SK-N-SH treated with all-trans-retinoic acid at 6 μM for 48 hours (cell line): ENCODE results near the gene RTBDN.
"Not testable (repeated sequence)": the region's sequence is repeated elsewhere in the genome, so short reads cannot be mapped to it uniquely, and the experiment has no call there.

Source experiments
- ATAC-seq: fragments of 200-7000 bp; cut with Tn5 transposase; 3 replicates; pipeline ENCODE4 v1.9.1; 2020; ENCODE audit warnings: mild to moderate bottlenecking, moderate library complexity
- ARNTL ChIP-seq: fragments of 450-650 bp; formaldehyde crosslinking; IDR thresholded peaks from 2 replicates; pipeline ENCODE4 v1.5.0; 2020; ENCODE audit warnings: low read depth, mild to moderate bottlenecking, moderate library complexity, borderline replicate concordance
- BACH2 ChIP-seq: fragments of 250-450 bp; sonication (Bioruptor Pico); IDR thresholded peaks from 2 replicates; pipeline ENCODE4 v1.9.0; 2021; ENCODE audit warnings: mild to moderate bottlenecking, borderline replicate concordance
- CSDC2 ChIP-seq: fragments of 250-450 bp; sonication (Bioruptor Pico); IDR thresholded peaks from 2 replicates; pipeline ENCODE4 v1.5.0; 2020; ENCODE audit warnings: mild to moderate bottlenecking, moderate library complexity
- ESRRG ChIP-seq: fragments of 250-450 bp; sonication (Bioruptor Pico); IDR thresholded peaks from 2 replicates; pipeline ENCODE4 v1.6.1; 2021; ENCODE audit warnings: mild to moderate bottlenecking
- OSR1 ChIP-seq: fragments of 250-450 bp; sonication (Bioruptor Pico); IDR thresholded peaks from 2 replicates; pipeline ENCODE4 v1.8.0; 2022; ENCODE audit warnings: moderate library complexity, mild to moderate bottlenecking, inconsistent platforms
- PATZ1 ChIP-seq: fragments of 250-450 bp; sonication (Bioruptor Pico); IDR thresholded peaks from 2 replicates; pipeline ENCODE4 v1.8.0; 2020; ENCODE audit warnings: mild to moderate bottlenecking, moderate library complexity, borderline replicate concordance
- POU6F1 ChIP-seq: fragments of 250-450 bp; sonication (Bioruptor Pico); IDR thresholded peaks from 2 replicates; pipeline ENCODE4 v1.8.0; 2021; ENCODE audit warnings: low read depth, mild to moderate bottlenecking, moderate library complexity, borderline replicate concordance
- RARB ChIP-seq: fragments of 250-450 bp; sonication (Bioruptor Pico); IDR thresholded peaks from 2 replicates; pipeline ENCODE4 v1.8.0; 2021; ENCODE audit warnings: mild to moderate bottlenecking, moderate library complexity
- SNAI2 ChIP-seq: fragments of 250-450 bp; sonication (Bioruptor Pico); IDR thresholded peaks from 2 replicates; pipeline ENCODE4 v1.5.0; 2020; ENCODE audit warnings: mild to moderate bottlenecking, moderate library complexity
- TOX ChIP-seq: fragments of 250-450 bp; sonication (Bioruptor Pico); IDR thresholded peaks from 2 replicates; pipeline ENCODE4 v1.8.0; 2021; ENCODE audit warnings: mild to moderate bottlenecking, moderate library complexity, borderline replicate concordance
- ZFP3 ChIP-seq: fragments of 250-450 bp; sonication (Bioruptor Pico); IDR thresholded peaks from 2 replicates; pipeline ENCODE4 v1.5.0; 2020; ENCODE audit warnings: mild to moderate bottlenecking, moderate library complexity
- ZNF565 ChIP-seq: fragments of 450-650 bp; formaldehyde crosslinking; conservative IDR thresholded peaks from 2 replicates; pipeline ENCODE4 v1.5.0; 2020; ENCODE audit warnings: low read depth, mild to moderate bottlenecking, moderate library complexity
- ZNF8 ChIP-seq: fragments of 450-650 bp; formaldehyde crosslinking; IDR thresholded peaks from 2 replicates; pipeline ENCODE4 v1.5.0; 2020; ENCODE audit warnings: mild to moderate bottlenecking, moderate library complexity
- TF ChIP-seq, protein P1 (sequence below): fragments of 250-450 bp; sonication (Bioruptor Pico); IDR thresholded peaks from 2 replicates; pipeline ENCODE4 v1.5.0; 2020; ENCODE audit warnings: mild to moderate bottlenecking, moderate library complexity
- TF ChIP-seq, protein P2 (sequence below): fragments of 250-450 bp; sonication (Bioruptor Pico); IDR thresholded peaks from 2 replicates; pipeline ENCODE4 v1.5.1; 2021; ENCODE audit warnings: mild to moderate bottlenecking, moderate library complexity
- TF ChIP-seq, protein P3 (sequence below): fragments of 250-450 bp; sonication (Bioruptor Pico); IDR thresholded peaks from 2 replicates; pipeline ENCODE4 v1.5.1; 2020; ENCODE audit warnings: low read depth, mild to moderate bottlenecking, moderate library complexity

The RTBDN gene

DNA sequence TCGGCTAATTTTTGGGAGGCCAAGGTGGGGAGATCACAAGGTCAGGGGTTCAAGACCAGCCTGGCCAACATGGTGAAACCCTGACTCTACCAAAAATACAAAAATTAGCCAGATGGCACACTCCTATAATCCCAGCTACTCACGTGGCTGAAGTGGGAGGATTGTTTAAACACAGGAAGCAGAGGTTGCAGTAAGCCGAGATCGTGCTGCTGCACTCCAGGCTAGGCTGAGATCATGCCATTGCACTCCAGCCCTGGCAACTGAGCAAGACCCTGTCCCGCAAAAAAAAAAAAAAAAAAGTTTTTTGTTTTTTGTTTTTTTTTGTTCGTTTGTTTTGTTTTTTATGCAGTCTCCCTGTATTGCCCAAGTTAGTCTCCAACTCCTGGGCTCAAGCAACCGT, 25.2 kb upstream of the RTBDN start (continued):
- no peak for TF ChIP-seq PATZ1
- TF ChIP-seq ARNTL (CRISPR knock-in tag) = no peak
- TF ChIP-seq OSR1 = no peak
- no peak for TF ChIP-seq ZNF8 (CRISPR knock-in tag)
- TF ChIP-seq CSDC2 (CRISPR knock-in tag) = no peak
- no peak for TF ChIP-seq BACH2 (CRISPR knock-in tag)
- no peak for TF ChIP-seq RARB (CRISPR knock-in tag)
- TF ChIP-seq, all 23 proteins: peak for 0

- ATAC-seq = no peak
- no peak for TF ChIP-seq ESRRG
- TF ChIP-seq ZNF565 (CRISPR knock-in tag) = no peak
- no peak for TF ChIP-seq SNAI2 (CRISPR knock-in tag)
- no peak for TF ChIP-seq TOX (CRISPR knock-in tag)
- TF ChIP-seq, all 23 proteins: peak for 0
Measured at GRCh38 chr19:12858041-12858928, 23.9 kb upstream of the RTBDN start.

GRCh38 chr19:12856653-12857052, 22.3 kb upstream of the RTBDN start:
- TF ChIP-seq, protein P1, sequence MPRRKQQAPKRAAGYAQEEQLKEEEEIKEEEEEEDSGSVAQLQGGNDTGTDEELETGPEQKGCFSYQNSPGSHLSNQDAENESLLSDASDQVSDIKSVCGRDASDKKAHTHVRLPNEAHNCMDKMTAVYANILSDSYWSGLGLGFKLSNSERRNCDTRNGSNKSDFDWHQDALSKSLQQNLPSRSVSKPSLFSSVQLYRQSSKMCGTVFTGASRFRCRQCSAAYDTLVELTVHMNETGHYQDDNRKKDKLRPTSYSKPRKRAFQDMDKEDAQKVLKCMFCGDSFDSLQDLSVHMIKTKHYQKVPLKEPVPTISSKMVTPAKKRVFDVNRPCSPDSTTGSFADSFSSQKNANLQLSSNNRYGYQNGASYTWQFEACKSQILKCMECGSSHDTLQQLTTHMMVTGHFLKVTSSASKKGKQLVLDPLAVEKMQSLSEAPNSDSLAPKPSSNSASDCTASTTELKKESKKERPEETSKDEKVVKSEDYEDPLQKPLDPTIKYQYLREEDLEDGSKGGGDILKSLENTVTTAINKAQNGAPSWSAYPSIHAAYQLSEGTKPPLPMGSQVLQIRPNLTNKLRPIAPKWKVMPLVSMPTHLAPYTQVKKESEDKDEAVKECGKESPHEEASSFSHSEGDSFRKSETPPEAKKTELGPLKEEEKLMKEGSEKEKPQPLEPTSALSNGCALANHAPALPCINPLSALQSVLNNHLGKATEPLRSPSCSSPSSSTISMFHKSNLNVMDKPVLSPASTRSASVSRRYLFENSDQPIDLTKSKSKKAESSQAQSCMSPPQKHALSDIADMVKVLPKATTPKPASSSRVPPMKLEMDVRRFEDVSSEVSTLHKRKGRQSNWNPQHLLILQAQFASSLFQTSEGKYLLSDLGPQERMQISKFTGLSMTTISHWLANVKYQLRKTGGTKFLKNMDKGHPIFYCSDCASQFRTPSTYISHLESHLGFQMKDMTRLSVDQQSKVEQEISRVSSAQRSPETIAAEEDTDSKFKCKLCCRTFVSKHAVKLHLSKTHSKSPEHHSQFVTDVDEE (CRISPR knock-in tag) = no peak
- TF ChIP-seq SNAI2 (CRISPR knock-in tag) (no peak), ARNTL (CRISPR knock-in tag) (no peak), ZNF8 (CRISPR knock-in tag) (no peak), ZFP3 (CRISPR knock-in tag) (no peak)
- TF ChIP-seq, protein P2, sequence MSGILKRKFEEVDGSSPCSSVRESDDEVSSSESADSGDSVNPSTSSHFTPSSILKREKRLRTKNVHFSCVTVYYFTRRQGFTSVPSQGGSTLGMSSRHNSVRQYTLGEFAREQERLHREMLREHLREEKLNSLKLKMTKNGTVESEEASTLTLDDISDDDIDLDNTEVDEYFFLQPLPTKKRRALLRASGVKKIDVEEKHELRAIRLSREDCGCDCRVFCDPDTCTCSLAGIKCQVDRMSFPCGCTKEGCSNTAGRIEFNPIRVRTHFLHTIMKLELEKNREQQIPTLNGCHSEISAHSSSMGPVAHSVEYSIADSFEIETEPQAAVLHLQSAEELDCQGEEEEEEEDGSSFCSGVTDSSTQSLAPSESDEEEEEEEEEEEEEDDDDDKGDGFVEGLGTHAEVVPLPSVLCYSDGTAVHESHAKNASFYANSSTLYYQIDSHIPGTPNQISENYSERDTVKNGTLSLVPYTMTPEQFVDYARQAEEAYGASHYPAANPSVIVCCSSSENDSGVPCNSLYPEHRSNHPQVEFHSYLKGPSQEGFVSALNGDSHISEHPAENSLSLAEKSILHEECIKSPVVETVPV (CRISPR knock-in tag) = no peak
- TF ChIP-seq, protein P3, sequence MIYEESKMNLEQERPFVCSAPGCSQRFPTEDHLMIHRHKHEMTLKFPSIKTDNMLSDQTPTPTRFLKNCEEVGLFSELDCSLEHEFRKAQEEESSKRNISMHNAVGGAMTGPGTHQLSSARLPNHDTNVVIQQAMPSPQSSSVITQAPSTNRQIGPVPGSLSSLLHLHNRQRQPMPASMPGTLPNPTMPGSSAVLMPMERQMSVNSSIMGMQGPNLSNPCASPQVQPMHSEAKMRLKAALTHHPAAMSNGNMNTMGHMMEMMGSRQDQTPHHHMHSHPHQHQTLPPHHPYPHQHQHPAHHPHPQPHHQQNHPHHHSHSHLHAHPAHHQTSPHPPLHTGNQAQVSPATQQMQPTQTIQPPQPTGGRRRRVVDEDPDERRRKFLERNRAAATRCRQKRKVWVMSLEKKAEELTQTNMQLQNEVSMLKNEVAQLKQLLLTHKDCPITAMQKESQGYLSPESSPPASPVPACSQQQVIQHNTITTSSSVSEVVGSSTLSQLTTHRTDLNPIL (CRISPR knock-in tag) = no peak
- TF ChIP-seq, all 23 proteins: peak for 0
- ATAC-seq = no peak

DNA sequence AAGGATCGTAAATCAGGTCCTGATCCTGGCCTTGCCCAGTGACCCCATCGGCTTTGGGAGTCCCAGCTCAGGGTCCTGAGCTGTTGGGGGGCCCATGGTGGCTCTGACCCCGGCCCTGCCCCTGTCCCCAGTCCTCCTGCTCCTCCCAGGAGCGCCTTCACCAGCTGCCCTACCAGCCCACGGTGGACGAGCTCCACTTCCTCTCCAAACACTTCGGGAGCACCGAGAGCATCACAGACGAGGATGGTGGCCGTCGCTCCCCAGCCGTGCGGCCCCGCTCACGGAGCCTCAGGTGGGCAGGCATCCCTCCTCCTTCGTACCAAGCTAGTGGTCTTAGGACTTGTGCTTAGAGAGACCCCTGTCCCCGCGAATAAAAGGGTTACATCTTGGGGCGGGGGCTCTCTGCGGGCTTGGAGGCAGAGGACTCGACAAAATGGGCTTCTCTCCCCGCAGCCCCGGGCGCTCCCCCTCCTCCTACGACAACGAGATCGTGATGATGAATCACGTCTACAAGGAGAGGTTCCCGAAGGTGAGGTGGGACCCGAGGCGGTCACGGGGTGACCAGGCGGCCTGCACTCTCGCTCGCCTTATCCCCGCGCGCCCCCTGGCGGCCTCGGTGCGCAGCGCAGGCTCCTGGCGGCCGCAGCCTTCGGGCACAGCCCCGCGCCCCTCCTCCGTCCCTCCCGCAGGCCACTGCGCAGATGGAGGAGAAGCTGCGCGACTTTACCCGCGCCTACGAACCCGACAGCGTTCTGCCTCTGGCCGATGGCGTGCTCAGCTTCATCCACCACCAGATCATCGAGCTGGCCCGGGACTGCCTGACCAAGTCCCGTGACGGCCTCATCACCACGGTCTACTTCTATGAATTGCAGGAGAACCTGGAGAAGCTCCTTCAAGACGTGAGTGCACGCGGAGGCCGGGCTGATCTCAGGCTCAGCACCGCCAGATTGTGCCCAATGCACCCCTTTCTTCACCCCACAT, 13.1 kb upstream of the RTBDN start:
- peak; percentile 99 for ATAC-seq
- TF ChIP-seq POU6F1 (no peak), ZNF8 (CRISPR knock-in tag) (no peak), TOX (CRISPR knock-in tag) (no peak)

- not testable (repeated sequence) for ATAC-seq
Measured at GRCh38 chr19:12846613-12847012, 12.2 kb upstream of the RTBDN start.
